Measurements from ENCODE around the gene CYSLTR2. TPM values are rescaled to one million over a fixed set of nuclear protein-coding genes. Genes with fewer than 3 reads are reported as not detected.
"Not testable (repeated sequence)": the region's sequence is repeated elsewhere in the genome, so short reads cannot be mapped to it uniquely, and the experiment has no call there.

The CYSLTR2 gene
- total and polyA plus RNA-seq, 2 experiments from 2014 or later, result 5.1 to 22.2 TPM

DNA sequence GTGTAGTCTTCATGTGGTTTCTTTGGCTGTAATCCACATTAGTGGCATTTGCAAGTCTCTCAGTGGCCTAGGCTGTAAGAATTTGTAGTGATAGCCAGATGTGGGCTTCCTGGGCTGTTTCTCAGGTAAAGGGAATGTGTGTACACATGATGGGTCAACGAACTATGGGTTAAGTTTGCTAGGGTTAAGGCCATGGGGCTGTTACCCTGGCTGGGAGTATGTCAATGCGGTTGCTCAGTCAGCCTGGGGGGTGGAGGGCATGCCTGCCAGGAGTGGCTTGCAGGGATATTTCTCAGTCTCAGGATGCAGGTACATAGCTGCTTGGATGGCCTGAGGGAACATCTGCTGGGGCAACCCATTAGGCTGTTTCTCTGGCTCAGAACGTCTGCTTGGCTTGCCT is 13.4 kb downstream of the CYSLTR2 start:
- H4K20me1 ChIP-seq (ENCODE audit: insufficient read depth, poor library complexity, severe bottlenecking), result no peaks in the 10 kb centered on the region
- H2AFZ ChIP-seq, result no peak overlapping the region
- H3K27ac ChIP-seq, result no peak overlapping the region
- H3K4me2 ChIP-seq, result no peak overlapping the region
- H3K9me3 ChIP-seq (ENCODE audit: low read depth), result peaks cover 4% of the 10 kb centered on the region
- H3K9me2 ChIP-seq (replicated peaks; ENCODE audit: insufficient read depth), result no peaks in the 10 kb centered on the region
- 73% methylated on average over 3 of the region's 3 CpGs for whole genome bisulfite sequencing (ENCODE audit: low lambda C conversion rate, missing lambda C conversion rate)
- no peak overlapping the region for H3K4me3 ChIP-seq
- DNase-seq (ENCODE audit: low spot score), result no peak
- no peaks in the 10 kb centered on the region for H3K4me1 ChIP-seq (ENCODE audit: insufficient read depth)
- TF ChIP-seq EZH2phosphoT487 (IDR thresholded peaks at IDR 0.05; ENCODE audit: low read depth, severe bottlenecking, unreplicated experiment) (no peak), CTCF (IDR thresholded peaks at IDR 0.05; ENCODE audit: poor library complexity) (no peak), EZH2 (IDR thresholded peaks at IDR 0.05; ENCODE audit: borderline replicate concordance) (no peak)
- no peaks in the 10 kb centered on the region for H3K27me3 ChIP-seq
- H3K36me3 ChIP-seq (replicated peaks; ENCODE audit: insufficient read depth, low read depth), result no peaks in the 10 kb centered on the region
- H3K79me2 ChIP-seq, result peaks cover 16% of the 10 kb centered on the region

DNA sequence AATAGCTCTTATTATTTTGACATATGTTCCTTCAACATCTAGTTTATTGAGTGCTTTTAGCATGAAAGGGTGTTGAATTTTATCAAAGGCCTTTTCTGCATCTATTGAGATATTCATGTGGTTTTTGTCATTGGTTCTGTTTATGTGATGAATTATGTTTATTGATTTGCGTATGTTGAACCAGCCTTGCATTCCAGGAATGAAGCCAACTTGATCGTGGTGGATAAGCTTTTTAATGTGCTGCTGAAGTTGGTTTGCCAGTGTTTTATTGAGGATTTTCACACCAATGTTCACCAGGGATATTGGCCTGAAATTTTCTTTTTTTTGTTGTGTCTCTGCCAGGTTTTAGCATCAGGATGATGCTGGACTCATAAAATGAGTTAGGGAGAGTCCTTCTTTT is 17.7 kb downstream of the CYSLTR2 start:
- not testable (repeated sequence) for H4K20me1 ChIP-seq (ENCODE audit: insufficient read depth, poor library complexity, severe bottlenecking); H3K4me3 ChIP-seq; H3K36me3 ChIP-seq (replicated peaks; ENCODE audit: insufficient read depth, low read depth); H3K27ac ChIP-seq; H3K9me2 ChIP-seq (replicated peaks; ENCODE audit: insufficient read depth); DNase-seq (ENCODE audit: low spot score); H3K4me2 ChIP-seq; H3K79me2 ChIP-seq; H3K27me3 ChIP-seq; H3K4me1 ChIP-seq (ENCODE audit: insufficient read depth); H3K9me3 ChIP-seq (ENCODE audit: low read depth); H2AFZ ChIP-seq
- 88% methylated on average over 2 of the region's 2 CpGs for WGBS (ENCODE audit: low lambda C conversion rate, missing lambda C conversion rate)

- Histone ChIP-seq H3K36me3 (replicated peaks; ENCODE audit: insufficient read depth, low read depth) (no peaks in the 10 kb centered on the region), H3K79me2 (peaks cover 2% of the 10 kb centered on the region), H3K27ac (no peak overlapping the region), H3K9me2 (replicated peaks; ENCODE audit: insufficient read depth) (no peaks in the 10 kb centered on the region), H3K27me3 (no peaks in the 10 kb centered on the region), H3K4me1 (ENCODE audit: insufficient read depth) (no peaks in the 10 kb centered on the region), H3K4me3 (no peak overlapping the region), H3K9me3 (ENCODE audit: low read depth) (peaks cover 4% of the 10 kb centered on the region), H3K4me2 (no peak overlapping the region), H2AFZ (no peak overlapping the region), H4K20me1 (ENCODE audit: insufficient read depth, poor library complexity, severe bottlenecking) (no peaks in the 10 kb centered on the region)
- 65% methylated on average over 1 of the region's 1 CpG for WGBS (ENCODE audit: low lambda C conversion rate, missing lambda C conversion rate)
- DNase-seq (ENCODE audit: low spot score), result no peak
- TF ChIP-seq EZH2phosphoT487 (IDR thresholded peaks at IDR 0.05; ENCODE audit: low read depth, severe bottlenecking, unreplicated experiment) (no peak), CTCF (IDR thresholded peaks at IDR 0.05; ENCODE audit: poor library complexity) (no peak), EZH2 (IDR thresholded peaks at IDR 0.05; ENCODE audit: borderline replicate concordance) (no peak)
Measured at GRCh38 chr13:48675247-48675646, 21.5 kb downstream of the CYSLTR2 start.

DNA sequence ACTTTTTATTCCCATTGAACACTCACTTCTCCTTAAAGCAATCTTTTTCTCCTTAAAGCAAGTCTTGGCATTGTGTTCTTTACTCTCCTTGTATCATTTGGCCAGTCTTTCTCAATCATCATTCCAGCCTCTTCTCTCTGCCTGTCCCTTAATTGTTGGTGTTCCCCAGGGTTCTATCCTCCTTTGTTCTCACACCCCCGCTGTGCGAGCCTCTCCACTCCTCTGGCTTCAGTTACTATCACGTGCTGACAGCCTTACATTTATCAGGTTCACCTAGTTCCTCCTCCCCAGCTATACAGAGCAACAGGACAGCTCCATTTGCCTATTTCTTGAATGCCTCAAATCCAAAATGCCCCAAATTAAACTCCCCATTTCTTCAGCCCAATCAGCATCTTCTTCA is 24.6 kb downstream of the CYSLTR2 start:
- Histone ChIP-seq H3K9me3 (ENCODE audit: low read depth) (no peaks in the 10 kb centered on the region), H2AFZ (no peak overlapping the region), H3K27ac (no peak overlapping the region), H3K27me3 (no peaks in the 10 kb centered on the region), H3K4me1 (ENCODE audit: insufficient read depth) (no peaks in the 10 kb centered on the region), H4K20me1 (ENCODE audit: insufficient read depth, poor library complexity, severe bottlenecking) (no peaks in the 10 kb centered on the region), H3K36me3 (replicated peaks; ENCODE audit: insufficient read depth, low read depth) (no peaks in the 10 kb centered on the region), H3K4me3 (no peak overlapping the region), H3K4me2 (no peak overlapping the region), H3K9me2 (replicated peaks; ENCODE audit: insufficient read depth) (no peaks in the 10 kb centered on the region), H3K79me2 (peaks cover 2% of the 10 kb centered on the region)
- TF ChIP-seq CTCF (IDR thresholded peaks at IDR 0.05; ENCODE audit: poor library complexity) (no peak), EZH2phosphoT487 (IDR thresholded peaks at IDR 0.05; ENCODE audit: low read depth, severe bottlenecking, unreplicated experiment) (no peak), EZH2 (IDR thresholded peaks at IDR 0.05; ENCODE audit: borderline replicate concordance) (no peak)
- no peak for DNase-seq (ENCODE audit: low spot score)
- 50% methylated on average over 3 of the region's 3 CpGs for WGBS (ENCODE audit: low lambda C conversion rate, missing lambda C conversion rate)
